22Rv1 (cell line): ENCODE results near the gene HDAC10.

Experiments used
- ZFX ChIP-seq: fragments of 450-650 bp; IDR thresholded peaks from 2 replicates; pipeline ENCODE4 v1.6.1; 2017; ENCODE audit warnings: antibody characterized with exemption, borderline replicate concordance
- TF ChIP-seq, protein P1 (sequence below): fragments of 450-650 bp; IDR thresholded peaks from 2 replicates; pipeline ENCODE4 v1.5.1; 2017; ENCODE audit warnings: mild to moderate bottlenecking

DNA sequence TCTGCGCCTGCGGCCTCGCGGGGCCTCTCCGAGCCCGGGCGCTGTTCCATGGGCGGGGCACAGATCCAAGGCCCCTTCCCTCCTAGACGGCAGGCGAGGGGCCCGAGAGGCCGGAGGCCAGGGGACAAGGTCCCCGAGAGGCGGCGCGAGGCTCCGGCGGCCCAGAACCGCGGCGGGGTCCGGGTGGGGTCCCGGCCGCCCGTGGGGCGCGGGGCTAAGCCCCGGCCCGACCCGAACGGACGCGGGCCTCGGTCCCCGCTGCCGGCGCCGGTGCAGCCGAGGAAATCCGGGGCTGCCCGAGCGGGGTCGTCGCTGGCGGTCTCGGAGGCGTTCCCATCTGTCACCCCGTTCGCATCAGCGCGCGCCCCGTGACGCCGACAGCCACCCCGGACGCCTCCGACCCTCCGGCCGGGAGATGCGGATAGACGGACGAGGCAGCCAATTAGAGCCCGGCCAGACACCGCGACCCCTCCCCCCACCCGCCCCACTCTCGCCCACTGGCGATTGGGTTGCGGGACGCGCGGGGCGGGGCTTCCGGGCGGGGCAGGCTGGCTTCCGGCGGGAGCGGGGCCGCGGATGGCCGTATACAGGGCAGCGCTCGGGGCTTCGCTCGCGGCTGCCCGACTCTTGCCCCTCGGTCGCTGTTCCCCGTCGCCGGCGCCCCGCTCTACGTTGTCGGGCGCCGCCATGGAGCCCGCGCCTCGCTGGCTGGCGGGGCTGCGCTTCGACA, 50.4 kb downstream of the HDAC10 start, which contains the start of gene SELENOO:
- TF ChIP-seq, protein P1, sequence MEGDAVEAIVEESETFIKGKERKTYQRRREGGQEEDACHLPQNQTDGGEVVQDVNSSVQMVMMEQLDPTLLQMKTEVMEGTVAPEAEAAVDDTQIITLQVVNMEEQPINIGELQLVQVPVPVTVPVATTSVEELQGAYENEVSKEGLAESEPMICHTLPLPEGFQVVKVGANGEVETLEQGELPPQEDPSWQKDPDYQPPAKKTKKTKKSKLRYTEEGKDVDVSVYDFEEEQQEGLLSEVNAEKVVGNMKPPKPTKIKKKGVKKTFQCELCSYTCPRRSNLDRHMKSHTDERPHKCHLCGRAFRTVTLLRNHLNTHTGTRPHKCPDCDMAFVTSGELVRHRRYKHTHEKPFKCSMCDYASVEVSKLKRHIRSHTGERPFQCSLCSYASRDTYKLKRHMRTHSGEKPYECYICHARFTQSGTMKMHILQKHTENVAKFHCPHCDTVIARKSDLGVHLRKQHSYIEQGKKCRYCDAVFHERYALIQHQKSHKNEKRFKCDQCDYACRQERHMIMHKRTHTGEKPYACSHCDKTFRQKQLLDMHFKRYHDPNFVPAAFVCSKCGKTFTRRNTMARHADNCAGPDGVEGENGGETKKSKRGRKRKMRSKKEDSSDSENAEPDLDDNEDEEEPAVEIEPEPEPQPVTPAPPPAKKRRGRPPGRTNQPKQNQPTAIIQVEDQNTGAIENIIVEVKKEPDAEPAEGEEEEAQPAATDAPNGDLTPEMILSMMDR = no peak
- TF ChIP-seq ZFX = no peak
